Pancreas (tissue), 10 donors: ENCODE results near the gene PRRC2B. TPM values are rescaled to one million over a fixed set of nuclear protein-coding genes. Genes with fewer than 3 reads are reported as not detected.
A peak's percentile ranks its signal among the peaks of the same experiment; 100 is the strongest.

Experiments used
- ATAC-seq, 4 donors: fragments of 200-7000 bp; cut with Tn5 transposase; one replicate each; pipeline versions ENCODE4 v1.8.0 to v1.9.1; 2020; ENCODE audit warnings: mild to moderate bottlenecking in 4 of 4, moderate library complexity in 4 of 4
- DNase-seq, 6 donors: peaks; one replicate each; pipeline ENCODE4 v3.0.0-alpha.2; 2020
- FAIRE-seq: peaks from 2 replicates; lab custom pipeline; 2012; peaks lifted over from hg19 to GRCh38; lab: Jason Lieb, UNC
- H3K27ac ChIP-seq, 4 donors: fragments of 200-600 bp; sonication (generic); 1 replicate in 3 of 4; 2 replicates in 1 of 4; pipeline versions ENCODE4 v1.5.0 to v1.8.0; 2020
- H3K27me3 ChIP-seq, 4 donors: fragments of 200-600 bp; one replicate each; pipeline ENCODE4 v1.8.0; 2021
- H3K36me3 ChIP-seq, 3 donors: fragments of 200-600 bp; sonication (generic) in 1 of 3; one replicate each; pipeline versions ENCODE4 v1.5.0 to v1.8.0; 2020 to 2021
- H3K4me1 ChIP-seq, 3 donors: fragments of 200-600 bp; one replicate each; pipeline ENCODE4 v1.8.0; 2021
- H3K4me3 ChIP-seq, 4 donors: fragments of 200-600 bp; sonication (generic) in 2 of 4; one replicate each; pipeline versions ENCODE4 v1.5.0 to v1.8.0; 2020 to 2021
- H3K9me3 ChIP-seq, 4 donors: fragments of 200-600 bp; one replicate each; pipeline ENCODE4 v1.8.0; 2021
- CTCF ChIP-seq, 4 donors: fragments of 200-600 bp; sonication (generic) in 3 of 4; IDR thresholded peaks; one replicate each; pipeline versions ENCODE4 v1.5.0 to v1.8.0; 2021; ENCODE audit warnings: antibody characterized with exemption in 4 of 4
- WGBS, 2 donors: extraction: QIAGEN DNeasy Blood & Tissue Kit; methylation state at CpG; one replicate each; pipeline ENCODE4 v1.1.7; 2013; 5-methylcytosine and 5-hydroxymethylcytosine counted together
- intact Hi-C, 3 donors: fragments of 100-400 bp; cut with DNase I; formaldehyde crosslinking; loops; one replicate each; pipeline versions ENCODE4 v1.11.1 to v1.14.2; 2022
- polyA plus RNA-seq, 2 donors: library from polyadenylated mRNA; stranded (reverse); fragments of 200-250 nt; gene quantifications; one replicate each; pipeline ENCODE4 v1.2.3, GENCODE V29; 2013
- total RNA-seq, 6 donors: library from RNA; stranded (reverse); fragmentation: NEBNext Ultra II Directional in 4 of 6; extraction: Animal tissue kit (Norgen Biotek cat#: 25700) in 4 of 6; gene quantifications; one replicate each; pipeline versions ENCODE4 v1.2.1 to v1.2.4, GENCODE V29; 2021 to 2023
- donor health status: healthy with polysubstance abuse.
- donor health status: DM: no; HTN: no; CAD: no; lungs with moderate emphysema.
- donor health status: DM: no; HTN: no; CAD: no.
- donor health status: control.
- donor health status: control.
- donor health status: Bipolar disorder and iron deficiency.
- donor health status: DM: yes; HTN: yes; CAD: no.
- donor health status: DM: no; HTN: no; CAD: no.
- donor health status: DM: no; HTN: no; CAD: no.
- donor health status: DM: yes; HTN: yes; CAD: no.

Gene PRRC2B
- total and polyA plus RNA-seq, 8 donors = 44.8 to 132 (median 90.3) TPM

GRCh38 chr9:131443648-131444047 is 49.8 kb downstream of the PRRC2B start:
- FAIRE-seq (no peak), DNase-seq (peak in 2 of 6 donors; percentile 32 to 40), ATAC-seq (no peak)
- no peaks in the 10 kb centered on the region for H3K9me3 ChIP-seq
- H3K36me3 ChIP-seq = peaks cover 0 to 58% (median 34%) of the 10 kb centered on the region in 3 donors
- no peak overlapping the region for H3K27ac ChIP-seq
- H3K27me3 ChIP-seq = no peaks in the 10 kb centered on the region
- WGBS, 2 donors = 91 to 100% methylated on average over 2 of the region's 2 CpGs
- peaks cover 0 to 9% (median 0%) of the 10 kb centered on the region in 3 donors for H3K4me1 ChIP-seq
- intact Hi-C loops = no loop called here
- no peak for TF ChIP-seq CTCF (IDR thresholded peaks at IDR 0.05)
- no peak overlapping the region for H3K4me3 ChIP-seq

- 91 to 92% methylated on average over 11 of the region's 11 CpGs for WGBS, 2 donors
- Histone ChIP-seq H3K36me3 (peaks cover 4 to 55% (median 28%) of the 10 kb centered on the region in 3 donors), H3K9me3 (no peaks in the 10 kb centered on the region), H3K4me3 (no peak overlapping the region), H3K27me3 (no peaks in the 10 kb centered on the region), H3K27ac (peak overlapping the region in 1 of 4 donors; percentile 22), H3K4me1 (peaks cover 6 to 18% (median 6%) of the 10 kb centered on the region in 3 donors)
- FAIRE-seq (no peak), DNase-seq (peak in 2 of 6 donors; percentile 27 to 38), ATAC-seq (no peak)
- no peak for TF ChIP-seq CTCF (IDR thresholded peaks at IDR 0.05)
- intact Hi-C loops = no loop called here
These were observed 52.4 kb downstream of the PRRC2B start for GRCh38 chr9:131446276-131446675.

- no peak overlapping the region for H3K4me3 ChIP-seq
- ATAC-seq (peak in 3 of 4 donors; percentile 42 to 71 (median 54)), FAIRE-seq (no peak), DNase-seq (peak in 2 of 6 donors; percentile 5 to 23)
- H3K27me3 ChIP-seq = no peaks in the 10 kb centered on the region
- peak overlapping the region in 1 of 4 donors; percentile 22 for H3K27ac ChIP-seq
- peaks cover 4 to 51% (median 28%) of the 10 kb centered on the region in 3 donors for H3K36me3 ChIP-seq
- no peak for TF ChIP-seq CTCF (IDR thresholded peaks at IDR 0.05)
- peaks cover 6 to 18% (median 6%) of the 10 kb centered on the region in 3 donors for H3K4me1 ChIP-seq
- intact Hi-C loops = no loop called here
- 67 to 70% methylated on average over 8 of the region's 8 CpGs for WGBS, 2 donors
- no peaks in the 10 kb centered on the region for H3K9me3 ChIP-seq
These were observed 53.3 kb downstream of the PRRC2B start for GRCh38 chr9:131447148-131447547.

- H3K9me3 ChIP-seq = no peaks in the 10 kb centered on the region
- ATAC-seq (peak; percentile 40 to 86 (median 70)), FAIRE-seq (no peak)
These were observed 53.7 kb downstream of the PRRC2B start for GRCh38 chr9:131447600-131447999.

More at GRCh38 chr9:131447600-131447999, 53.7 kb downstream of the PRRC2B start:
- TF ChIP-seq CTCF (IDR thresholded peaks at IDR 0.05) = no peak
- Histone ChIP-seq H3K27ac (peak overlapping the region in 1 of 4 donors; percentile 22), H3K27me3 (no peaks in the 10 kb centered on the region), H3K36me3 (peaks cover 4 to 51% (median 28%) of the 10 kb centered on the region in 3 donors), H3K4me3 (no peak overlapping the region), H3K4me1 (peaks cover 6 to 18% (median 6%) of the 10 kb centered on the region in 3 donors)
- 26 to 28% methylated on average over 14 of the region's 14 CpGs for WGBS, 2 donors
- intact Hi-C loops = no loop called here
- peak in 4 of 6 donors; percentile 24 to 63 (median 41) for DNase-seq
